Measurements from ENCODE around the gene TRIM66.

DNA sequence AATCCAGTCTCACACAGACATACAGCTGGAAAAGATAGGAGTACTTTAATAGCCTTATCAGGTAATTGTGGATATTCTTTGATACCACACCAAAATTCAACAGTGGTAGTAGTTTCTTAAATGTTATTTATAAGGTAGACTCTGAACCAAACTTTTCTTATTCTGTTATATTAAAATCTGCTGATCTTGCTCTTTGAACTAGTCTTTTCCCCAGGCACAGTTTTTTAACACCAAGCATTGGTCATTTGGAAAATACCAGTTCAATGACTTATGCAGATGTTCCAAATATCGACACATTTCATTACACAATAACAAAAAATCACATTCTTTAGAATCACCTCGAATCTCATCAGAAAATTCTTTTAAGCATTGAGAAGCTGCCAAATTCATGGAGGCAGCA, 7.6 kb downstream of the TRIM66 start:
- TF ChIP-seq POLR2AphosphoS5 (IDR thresholded peaks at IDR 0.05; ENCODE audit: low read depth, low read length) (no peak), TAF1 (IDR thresholded peaks at IDR 0.05; ENCODE audit: borderline replicate concordance, insufficient read depth, low read length) (no peak)
- TF ChIP-seq, protein P1, sequence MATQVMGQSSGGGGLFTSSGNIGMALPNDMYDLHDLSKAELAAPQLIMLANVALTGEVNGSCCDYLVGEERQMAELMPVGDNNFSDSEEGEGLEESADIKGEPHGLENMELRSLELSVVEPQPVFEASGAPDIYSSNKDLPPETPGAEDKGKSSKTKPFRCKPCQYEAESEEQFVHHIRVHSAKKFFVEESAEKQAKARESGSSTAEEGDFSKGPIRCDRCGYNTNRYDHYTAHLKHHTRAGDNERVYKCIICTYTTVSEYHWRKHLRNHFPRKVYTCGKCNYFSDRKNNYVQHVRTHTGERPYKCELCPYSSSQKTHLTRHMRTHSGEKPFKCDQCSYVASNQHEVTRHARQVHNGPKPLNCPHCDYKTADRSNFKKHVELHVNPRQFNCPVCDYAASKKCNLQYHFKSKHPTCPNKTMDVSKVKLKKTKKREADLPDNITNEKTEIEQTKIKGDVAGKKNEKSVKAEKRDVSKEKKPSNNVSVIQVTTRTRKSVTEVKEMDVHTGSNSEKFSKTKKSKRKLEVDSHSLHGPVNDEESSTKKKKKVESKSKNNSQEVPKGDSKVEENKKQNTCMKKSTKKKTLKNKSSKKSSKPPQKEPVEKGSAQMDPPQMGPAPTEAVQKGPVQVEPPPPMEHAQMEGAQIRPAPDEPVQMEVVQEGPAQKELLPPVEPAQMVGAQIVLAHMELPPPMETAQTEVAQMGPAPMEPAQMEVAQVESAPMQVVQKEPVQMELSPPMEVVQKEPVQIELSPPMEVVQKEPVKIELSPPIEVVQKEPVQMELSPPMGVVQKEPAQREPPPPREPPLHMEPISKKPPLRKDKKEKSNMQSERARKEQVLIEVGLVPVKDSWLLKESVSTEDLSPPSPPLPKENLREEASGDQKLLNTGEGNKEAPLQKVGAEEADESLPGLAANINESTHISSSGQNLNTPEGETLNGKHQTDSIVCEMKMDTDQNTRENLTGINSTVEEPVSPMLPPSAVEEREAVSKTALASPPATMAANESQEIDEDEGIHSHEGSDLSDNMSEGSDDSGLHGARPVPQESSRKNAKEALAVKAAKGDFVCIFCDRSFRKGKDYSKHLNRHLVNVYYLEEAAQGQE (IDR thresholded peaks at IDR 0.05; ENCODE audit: insufficient read depth in 1 of 2, low read depth in 2 of 2, low read length in 2 of 2): no peak
